Fibroblast of skin of scalp (primary cell): ENCODE measurements around the gene DHCR24.

Experiments used
- DNase-seq: peaks from one replicate; pipeline ENCODE4 v3.0.0-alpha.2; 2013

Gene DHCR24

DNA sequence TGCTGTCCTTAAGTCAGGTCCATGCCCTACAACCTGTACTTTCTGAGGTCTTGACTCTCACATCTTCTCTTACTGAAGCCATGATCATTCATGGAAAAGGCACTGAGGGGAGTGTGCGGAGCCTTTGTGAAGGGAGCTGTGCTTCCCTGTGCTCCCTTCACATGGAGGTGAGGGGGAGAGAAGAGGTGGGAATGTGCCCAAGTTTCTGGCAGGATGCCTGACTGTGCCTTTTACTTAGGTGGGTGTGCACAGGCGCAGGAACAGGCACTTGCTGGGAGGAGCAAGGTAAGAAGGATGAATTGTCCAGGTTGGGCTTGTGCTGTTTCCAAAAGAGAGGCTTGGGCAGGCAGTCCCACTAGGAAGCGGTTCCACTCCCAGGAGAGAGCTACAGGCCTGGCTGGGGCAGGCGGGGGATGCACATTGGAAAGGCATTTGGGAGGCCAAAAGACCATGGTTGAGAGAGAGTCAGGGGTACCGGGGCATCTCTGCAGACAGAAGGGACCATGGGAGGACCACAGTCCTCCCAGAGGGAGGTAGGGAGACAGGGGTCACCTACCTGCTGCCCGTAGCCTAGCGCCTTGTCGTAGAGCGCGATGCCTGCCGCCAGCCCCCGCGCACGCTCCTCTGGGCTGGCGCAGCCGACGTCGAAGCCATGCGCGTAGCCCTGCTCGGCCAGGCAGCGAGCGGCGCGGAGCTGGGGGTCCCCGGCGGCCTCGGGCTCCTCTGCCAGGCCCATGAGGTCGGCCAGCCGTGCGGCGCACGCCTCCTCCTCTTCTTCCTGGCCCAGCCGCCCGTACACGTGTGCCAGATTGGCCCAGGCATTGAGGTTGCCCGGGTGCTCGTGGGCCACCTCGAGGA lies 86.7 kb downstream of the DHCR24 start:
- no peak for DNase-seq
